Measurements from ENCODE around the gene CUL7. TPM values are rescaled to one million over a fixed set of nuclear protein-coding genes. Genes with fewer than 3 reads are reported as not detected.

The CUL7 gene
- total and polyA plus RNA-seq, 2 experiments from 2014 or later = 21.8 to 54.1 TPM

DNA sequence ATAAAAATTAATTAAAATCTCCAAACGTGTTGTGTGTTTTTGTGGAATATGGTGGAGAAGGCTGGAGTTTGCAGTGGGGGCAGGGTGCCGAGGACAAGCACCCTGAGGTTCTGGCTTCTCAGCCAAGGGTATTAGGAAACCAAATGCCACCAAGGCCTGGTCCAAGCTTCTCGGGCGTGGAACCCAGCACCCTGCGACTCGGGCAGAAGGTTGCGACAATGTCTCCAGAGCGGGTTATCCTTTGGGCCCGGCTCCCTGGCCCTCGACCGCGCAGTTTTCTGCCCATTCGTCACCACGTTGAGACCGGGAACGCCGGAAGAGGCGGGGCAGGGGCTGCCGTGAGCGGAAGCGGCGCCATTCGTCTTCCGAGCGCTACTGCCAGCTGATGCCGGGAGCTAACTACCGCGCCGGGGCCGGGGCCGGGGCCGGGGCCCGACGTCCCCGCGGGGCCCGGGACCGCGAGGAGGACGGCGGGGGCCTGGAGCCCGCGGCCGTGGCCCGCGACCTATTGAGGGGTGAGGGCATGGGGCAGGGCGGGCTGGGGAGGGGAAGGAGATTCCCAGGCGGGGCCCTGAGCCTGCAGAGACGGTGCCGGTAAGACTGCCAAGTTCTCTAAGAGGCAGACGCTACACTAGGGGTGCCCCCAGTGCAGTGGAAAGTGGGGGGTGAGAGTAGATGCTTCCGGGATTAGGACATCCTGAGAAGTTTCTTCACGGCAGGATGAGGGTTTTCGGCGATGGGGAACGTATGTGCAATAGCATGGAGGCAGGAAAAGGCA is 32.2 kb downstream of the CUL7 start, which contains the start of gene RRP36:
Gene RRP36, plus strand, starts transcription at position 354 of the 778 bp plus-strand sequence. Its CDS starts 32 bp downstream, at position 386.
- Histone ChIP-seq H2AFZ (peak within 1 kb of the TSS; percentile 85), H3K9ac (peak within 1 kb of the TSS; percentile 85), H3K27ac (peak within 1 kb of the TSS; percentile 68), H3K9me2 (ENCODE audit: insufficient read depth) (no peaks in the 10 kb centered on the region), H3K9me3 (ENCODE audit: low read depth) (no peaks in the 10 kb centered on the region), H3K79me2 (ENCODE audit: insufficient read depth) (peaks cover 74% of the 10 kb centered on the region), H3K4me3 (peak within 1 kb of the TSS; percentile 80), H3K4me1 (ENCODE audit: insufficient read depth) (peaks cover 11% of the 10 kb centered on the region), H3K36me3 (ENCODE audit: low read depth) (peaks cover 39% of the 10 kb centered on the region), H3F3A (ENCODE audit: insufficient read depth) (peaks cover 49% of the 10 kb centered on the region), H4K20me1 (ENCODE audit: insufficient read depth) (no peaks in the 10 kb centered on the region; the same call in 1 of the 2 replicates), H3K4me2 (ENCODE audit: unreplicated experiment) (peak within 1 kb of the TSS; percentile 90), H3K27me3 (replicated peaks; ENCODE audit: insufficient read depth) (no peaks in the 10 kb centered on the region)
- peak; percentile 94 for DNase-seq
- 1 to 4% methylated on average over 34 to 56 of the region's 56 CpGs for WGBS, 2 experiments (ENCODE audit: low coverage in 1 of 2, low lambda C conversion rate in 2 of 2, missing lambda C conversion rate in 2 of 2)
- TF ChIP-seq EZH2phosphoT487 (IDR thresholded peaks at IDR 0.05; ENCODE audit: insufficient read depth, low read depth) = no peak
- TF ChIP-seq EZH2 (IDR thresholded peaks at IDR 0.05; ENCODE audit: insufficient read depth, poor library complexity, severe bottlenecking) = no peak
- in situ Hi-C loops (cut with MboI) = no loop called here

DNA sequence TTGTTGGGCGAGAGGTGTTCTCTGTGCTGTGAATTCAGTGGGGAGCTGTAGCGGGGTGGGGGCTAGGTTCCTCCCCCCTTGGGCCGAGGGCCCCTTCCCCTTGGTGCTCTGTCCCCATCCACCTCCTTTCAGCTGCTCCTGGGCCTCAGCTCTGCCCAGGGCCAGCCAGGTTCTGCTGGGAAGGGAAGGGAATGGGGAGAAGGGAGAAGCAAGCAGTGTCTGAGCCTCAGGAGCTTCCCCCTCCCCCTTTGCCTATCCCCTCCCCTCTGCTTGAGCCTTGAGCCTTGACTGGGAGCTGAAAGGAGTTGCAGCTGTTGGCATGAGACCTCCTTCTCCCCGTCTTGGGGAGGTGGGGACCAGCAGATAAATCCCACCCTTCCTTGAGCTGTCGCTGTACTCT is 32.8 kb downstream of the CUL7 start:
- Histone ChIP-seq H3K27ac (peak overlapping the region; percentile 68), H4K20me1 (ENCODE audit: insufficient read depth) (no peaks in the 10 kb centered on the region; the same call in 1 of the 2 replicates), H3K4me2 (ENCODE audit: unreplicated experiment) (peak overlapping the region; percentile 90), H3K4me3 (peak overlapping the region; percentile 80), H3K4me1 (ENCODE audit: insufficient read depth) (peaks cover 17% of the 10 kb centered on the region), H2AFZ (peak overlapping the region; percentile 85), H3K9me2 (ENCODE audit: insufficient read depth) (no peaks in the 10 kb centered on the region), H3K36me3 (ENCODE audit: low read depth) (peaks cover 33% of the 10 kb centered on the region), H3K9ac (peak overlapping the region; percentile 85), H3F3A (ENCODE audit: insufficient read depth) (peaks cover 43% of the 10 kb centered on the region), H3K27me3 (replicated peaks; ENCODE audit: insufficient read depth) (no peaks in the 10 kb centered on the region), H3K9me3 (ENCODE audit: low read depth) (no peaks in the 10 kb centered on the region), H3K79me2 (ENCODE audit: insufficient read depth) (peaks cover 80% of the 10 kb centered on the region)
- TF ChIP-seq EZH2 (IDR thresholded peaks at IDR 0.05; ENCODE audit: insufficient read depth, poor library complexity, severe bottlenecking) (no peak), EZH2phosphoT487 (IDR thresholded peaks at IDR 0.05; ENCODE audit: insufficient read depth, low read depth) (no peak)
- WGBS, 2 experiments (ENCODE audit: low coverage in 1 of 2, low lambda C conversion rate in 2 of 2, missing lambda C conversion rate in 2 of 2) = 26 to 38% methylated on average over 5 of the region's 5 CpGs
- DNase-seq = no peak
- in situ Hi-C loops (cut with MboI) = no loop called here

DNA sequence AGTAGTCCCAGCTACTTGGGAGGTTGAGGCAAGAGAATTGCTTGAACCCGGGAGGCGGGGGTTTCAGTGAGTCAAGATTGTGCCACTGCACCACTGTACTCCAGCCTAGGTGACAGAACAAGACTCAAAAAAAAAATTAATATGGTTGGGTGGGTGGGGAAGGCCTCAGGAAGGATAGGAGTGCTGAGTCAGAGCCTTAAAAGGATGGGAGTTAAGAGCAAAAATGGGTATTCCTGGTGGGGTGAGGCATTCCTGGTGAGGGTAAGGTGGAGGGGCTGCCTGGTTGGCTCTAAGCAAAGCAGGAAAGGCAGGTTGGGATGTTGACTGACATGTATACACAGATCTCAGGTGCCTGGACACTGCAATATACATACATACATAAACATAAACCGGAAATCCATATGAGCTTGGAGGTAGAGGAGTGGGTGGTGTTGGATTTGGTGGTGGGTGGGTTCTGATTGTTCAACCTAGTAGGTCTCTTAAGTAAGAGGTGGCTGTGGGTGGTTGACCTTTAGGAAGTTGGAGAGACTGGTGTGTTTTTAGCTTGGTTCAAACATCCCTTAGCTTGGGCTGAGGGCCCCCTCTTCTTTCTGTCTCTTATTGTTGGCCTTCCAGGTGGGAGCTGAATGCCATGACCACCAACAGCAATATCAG is 33.5 kb downstream of the CUL7 start:
- in situ Hi-C loops (cut with MboI) = no loop called here
- H3K27ac ChIP-seq = peak overlapping the region; percentile 68
- no peak overlapping the region for H3K4me2 ChIP-seq (ENCODE audit: unreplicated experiment)
- H3K36me3 ChIP-seq (ENCODE audit: low read depth) = peaks cover 30% of the 10 kb centered on the region; the same call in 1 of the 2 replicates
- no peak overlapping the region; the same call in 1 of the 2 replicates for H3K9ac ChIP-seq
- H3K9me2 ChIP-seq (ENCODE audit: insufficient read depth) = no peaks in the 10 kb centered on the region
- DNase-seq = no peak
- peaks cover 40% of the 10 kb centered on the region for H3F3A ChIP-seq (ENCODE audit: insufficient read depth)
- 92 to 95% methylated on average over 3 of the region's 3 CpGs for WGBS, 2 experiments (ENCODE audit: low coverage in 1 of 2, low lambda C conversion rate in 2 of 2, missing lambda C conversion rate in 2 of 2)
- no peaks in the 10 kb centered on the region for H3K27me3 ChIP-seq (replicated peaks; ENCODE audit: insufficient read depth)
- no peak overlapping the region for H2AFZ ChIP-seq
- no peaks in the 10 kb centered on the region; the same call in 1 of the 2 replicates for H4K20me1 ChIP-seq (ENCODE audit: insufficient read depth)
- peaks cover 87% of the 10 kb centered on the region for H3K79me2 ChIP-seq (ENCODE audit: insufficient read depth)
- H3K9me3 ChIP-seq (ENCODE audit: low read depth) = no peaks in the 10 kb centered on the region
- no peak for TF ChIP-seq EZH2phosphoT487 (IDR thresholded peaks at IDR 0.05; ENCODE audit: insufficient read depth, low read depth)
- TF ChIP-seq EZH2 (IDR thresholded peaks at IDR 0.05; ENCODE audit: insufficient read depth, poor library complexity, severe bottlenecking) = no peak
- peaks cover 23% of the 10 kb centered on the region for H3K4me1 ChIP-seq (ENCODE audit: insufficient read depth)
- H3K4me3 ChIP-seq = no peak overlapping the region

DNA sequence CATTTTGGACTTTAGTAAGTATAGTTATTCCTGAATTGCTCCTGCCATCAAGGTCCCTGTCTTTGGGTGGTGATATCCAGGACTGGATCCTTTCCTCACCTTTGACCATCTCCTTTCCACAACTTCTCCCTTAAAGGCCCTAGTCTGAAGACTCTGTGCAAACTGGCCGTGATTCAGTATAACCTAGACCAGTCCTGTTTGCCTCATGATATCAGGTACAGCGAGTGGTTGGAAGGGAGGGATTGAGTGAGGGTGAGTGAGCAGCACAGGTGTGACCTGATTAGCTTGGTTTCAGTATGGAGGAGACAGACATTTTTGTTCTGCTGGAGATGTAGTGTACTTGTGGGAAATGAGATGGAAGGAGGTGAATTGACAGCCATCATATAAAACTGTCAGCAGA is 34.5 kb downstream of the CUL7 start:
- TF ChIP-seq EZH2 (IDR thresholded peaks at IDR 0.05; ENCODE audit: insufficient read depth, poor library complexity, severe bottlenecking) (no peak), EZH2phosphoT487 (IDR thresholded peaks at IDR 0.05; ENCODE audit: insufficient read depth, low read depth) (no peak)
- in situ Hi-C loops (cut with MboI) = no loop called here
- Histone ChIP-seq H3K27me3 (replicated peaks; ENCODE audit: insufficient read depth) (no peaks in the 10 kb centered on the region), H3K79me2 (ENCODE audit: insufficient read depth) (peaks cover 88% of the 10 kb centered on the region), H2AFZ (no peak overlapping the region), H3K9ac (no peak overlapping the region), H3K9me3 (ENCODE audit: low read depth) (no peaks in the 10 kb centered on the region), H3K9me2 (ENCODE audit: insufficient read depth) (no peaks in the 10 kb centered on the region), H3K27ac (no peak overlapping the region), H3K36me3 (ENCODE audit: low read depth) (peaks cover 25% of the 10 kb centered on the region; the same call in 1 of the 2 replicates), H3K4me2 (ENCODE audit: unreplicated experiment) (no peak overlapping the region), H3K4me3 (no peak overlapping the region), H4K20me1 (ENCODE audit: insufficient read depth) (no peaks in the 10 kb centered on the region; the same call in 1 of the 2 replicates), H3F3A (ENCODE audit: insufficient read depth) (peaks cover 35% of the 10 kb centered on the region), H3K4me1 (ENCODE audit: insufficient read depth) (peaks cover 23% of the 10 kb centered on the region)
- WGBS, 2 experiments (ENCODE audit: low coverage in 1 of 2, low lambda C conversion rate in 2 of 2, missing lambda C conversion rate in 2 of 2) = 90 to 96% methylated on average over 2 of the region's 2 CpGs
- DNase-seq = no peak
